Activated naive CD4-positive, alpha-beta T cell treated with anti-CD3 and anti-CD28 coated beads, Interleukin-2, amount 50 U/mL, for 24 hours (primary cell): ENCODE results near the gene PTK7.
"Not testable (repeated sequence)": the region's sequence is repeated elsewhere in the genome, so short reads cannot be mapped to it uniquely, and the experiment has no call there.

ENCODE experiments used
- H3K27ac Mint-ChIP-seq: one replicate; pipeline ENCODE4 v1.8.0; 2021; ENCODE audit warnings: mild to moderate bottlenecking, mixed read lengths
- H3K27me3 Mint-ChIP-seq: one replicate; pipeline ENCODE4 v1.8.0; 2021; ENCODE audit warnings: mixed read lengths
- H3K36me3 Mint-ChIP-seq: one replicate; pipeline ENCODE4 v1.8.0; 2021; ENCODE audit warnings: mixed read lengths
- H3K4me1 Mint-ChIP-seq: one replicate; pipeline ENCODE4 v1.8.0; 2021; ENCODE audit warnings: mixed read lengths
- H3K4me3 Mint-ChIP-seq: one replicate; pipeline ENCODE4 v1.8.0; 2021; ENCODE audit warnings: mild to moderate bottlenecking, mixed read lengths
- H3K9me3 Mint-ChIP-seq: one replicate; pipeline ENCODE4 v1.8.0; 2021; ENCODE audit warnings: mixed read lengths

PTK7 gene

DNA sequence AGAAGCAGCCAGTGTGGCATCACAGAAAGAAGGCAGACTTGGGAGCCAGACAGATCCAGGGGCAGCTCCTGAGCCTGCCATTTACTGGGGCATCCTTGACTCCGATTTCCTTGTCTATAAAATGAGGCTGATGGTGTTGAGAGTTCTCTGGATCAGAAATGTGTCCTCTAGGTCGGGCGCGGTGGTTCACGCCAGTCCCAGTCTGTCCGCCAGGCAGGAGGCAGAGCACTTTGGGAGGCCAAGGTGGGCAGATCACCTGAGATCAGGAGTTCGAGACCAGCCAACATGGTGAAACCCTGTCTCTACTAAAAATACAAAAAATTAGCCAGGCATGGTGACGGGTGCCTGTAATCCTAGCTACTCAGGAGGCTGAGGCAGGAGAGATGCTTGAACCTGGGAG, 41.4 kb downstream of the PTK7 start:
- not testable (repeated sequence) for H3K27me3 Mint-ChIP-seq

GRCh38 chr6:43119482-43119881, 43.4 kb downstream of the PTK7 start:
- Mint-ChIP-seq H3K27ac (no peak overlapping the region), H3K27me3 (no peaks in the 10 kb centered on the region), H3K4me3 (no peak overlapping the region), H3K36me3 (no peaks in the 10 kb centered on the region), H3K9me3 (no peaks in the 10 kb centered on the region), H3K4me1 (no peaks in the 10 kb centered on the region)

More for the DNA sequence above, 41.4 kb downstream of the PTK7 start:
- H3K4me1 Mint-ChIP-seq, H3K4me3 Mint-ChIP-seq, H3K9me3 Mint-ChIP-seq, H3K36me3 Mint-ChIP-seq, H3K27ac Mint-ChIP-seq: not testable (repeated sequence)

DNA sequence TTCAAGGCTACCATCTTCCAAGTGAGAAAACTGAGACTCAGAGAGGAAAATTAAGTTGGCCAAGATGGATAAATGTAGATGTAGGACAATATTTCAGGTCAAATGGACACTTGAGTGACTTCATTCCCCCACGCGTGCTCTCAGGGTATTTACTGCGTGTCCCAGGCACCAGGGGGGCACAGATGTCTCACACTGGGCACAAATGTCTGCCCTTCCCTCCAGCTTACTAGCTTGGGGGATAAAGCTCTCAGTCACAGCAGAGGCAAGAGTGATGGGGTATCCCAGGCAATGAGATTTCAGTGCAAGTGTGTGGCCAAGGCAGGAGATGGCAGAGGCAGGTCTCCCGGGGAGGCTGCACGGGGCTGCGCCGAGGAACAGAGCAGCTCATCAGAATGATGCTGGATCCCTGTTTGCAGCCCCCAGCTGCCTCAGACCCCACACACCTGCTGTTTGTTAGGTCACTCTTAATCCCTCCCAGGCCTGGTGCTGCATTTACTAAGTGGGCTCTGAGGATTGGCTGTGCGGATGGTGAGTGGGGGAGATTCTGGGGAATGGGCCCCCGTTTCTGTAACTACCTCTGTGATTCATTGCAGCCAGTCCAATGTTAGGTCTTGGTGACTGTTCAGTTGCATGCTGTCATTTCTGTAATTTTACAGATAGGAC, 44.1 kb downstream of the PTK7 start:
- H3K4me1 Mint-ChIP-seq: no peaks in the 10 kb centered on the region
- no peak overlapping the region for H3K27ac Mint-ChIP-seq
- H3K36me3 Mint-ChIP-seq: no peaks in the 10 kb centered on the region
- H3K27me3 Mint-ChIP-seq: no peaks in the 10 kb centered on the region
- H3K4me3 Mint-ChIP-seq: no peak overlapping the region
- no peaks in the 10 kb centered on the region for H3K9me3 Mint-ChIP-seq

GRCh38 chr6:43120944-43121913, 45.1 kb downstream of the PTK7 start:
- H3K27me3 Mint-ChIP-seq: no peaks in the 10 kb centered on the region
- no peak overlapping the region for H3K27ac Mint-ChIP-seq
- H3K4me1 Mint-ChIP-seq: no peaks in the 10 kb centered on the region
- H3K36me3 Mint-ChIP-seq: no peaks in the 10 kb centered on the region
- no peaks in the 10 kb centered on the region for H3K9me3 Mint-ChIP-seq
- no peak overlapping the region for H3K4me3 Mint-ChIP-seq

DNA sequence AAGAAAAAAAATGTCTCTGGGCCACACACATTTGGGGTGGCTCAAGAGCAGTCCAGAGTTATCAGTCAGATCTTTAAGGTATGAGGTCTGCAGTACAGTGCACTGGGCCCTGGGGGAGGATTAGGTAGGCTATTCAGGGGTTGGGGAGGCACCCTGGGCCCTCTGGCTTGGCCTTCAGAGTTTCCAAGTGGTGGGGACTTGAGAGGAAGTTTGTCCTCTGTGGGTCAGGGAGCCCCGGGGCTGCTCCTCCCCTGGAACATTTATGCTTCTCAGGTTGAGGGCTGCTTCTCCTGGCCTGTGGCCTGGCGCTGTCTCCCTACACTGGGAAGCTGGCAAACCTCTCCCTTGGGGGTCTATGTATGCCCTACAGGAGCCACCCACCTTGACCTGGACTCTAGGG, 46.0 kb downstream of the PTK7 start:
- Mint-ChIP-seq H3K36me3 (no peaks in the 10 kb centered on the region), H3K4me1 (no peaks in the 10 kb centered on the region), H3K27ac (no peak overlapping the region), H3K4me3 (no peak overlapping the region), H3K9me3 (no peaks in the 10 kb centered on the region), H3K27me3 (no peaks in the 10 kb centered on the region)

- Mint-ChIP-seq H3K4me3 (no peak overlapping the region), H3K36me3 (no peaks in the 10 kb centered on the region), H3K27ac (no peak overlapping the region), H3K9me3 (no peaks in the 10 kb centered on the region), H3K4me1 (no peaks in the 10 kb centered on the region), H3K27me3 (no peaks in the 10 kb centered on the region)
Observed at GRCh38 chr6:43123461-43124314, 47.6 kb downstream of the PTK7 start.

DNA sequence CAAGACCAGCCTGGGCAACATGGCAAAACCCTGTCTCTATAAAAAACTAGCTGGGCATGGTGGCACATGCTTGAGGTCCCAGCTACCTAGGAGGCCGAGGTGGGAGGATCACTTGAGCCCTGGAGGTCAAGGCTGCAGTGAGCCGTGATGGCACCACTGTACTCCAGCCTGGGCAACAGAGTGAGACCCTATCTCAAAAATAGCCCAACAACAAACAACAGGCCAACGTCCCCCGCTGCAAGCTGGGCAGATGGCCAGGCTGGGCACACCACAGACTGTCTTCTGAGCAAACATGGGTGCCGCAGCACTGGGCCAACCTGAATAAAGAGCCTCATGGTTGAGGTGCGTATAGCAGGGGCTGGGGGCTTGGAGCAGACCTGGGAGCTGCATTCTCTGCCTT, 48.4 kb downstream of the PTK7 start:
- no peaks in the 10 kb centered on the region for H3K27me3 Mint-ChIP-seq
- H3K9me3 Mint-ChIP-seq: no peaks in the 10 kb centered on the region
- no peak overlapping the region for H3K27ac Mint-ChIP-seq
- no peak overlapping the region for H3K4me3 Mint-ChIP-seq
- H3K4me1 Mint-ChIP-seq: no peaks in the 10 kb centered on the region
- no peaks in the 10 kb centered on the region for H3K36me3 Mint-ChIP-seq

- Mint-ChIP-seq H3K27ac (no peak overlapping the region), H3K9me3 (no peaks in the 10 kb centered on the region), H3K4me3 (no peak overlapping the region), H3K27me3 (no peaks in the 10 kb centered on the region), H3K4me1 (no peaks in the 10 kb centered on the region), H3K36me3 (no peaks in the 10 kb centered on the region)
Observed at GRCh38 chr6:43125119-43125518, 49.0 kb downstream of the PTK7 start.

DNA sequence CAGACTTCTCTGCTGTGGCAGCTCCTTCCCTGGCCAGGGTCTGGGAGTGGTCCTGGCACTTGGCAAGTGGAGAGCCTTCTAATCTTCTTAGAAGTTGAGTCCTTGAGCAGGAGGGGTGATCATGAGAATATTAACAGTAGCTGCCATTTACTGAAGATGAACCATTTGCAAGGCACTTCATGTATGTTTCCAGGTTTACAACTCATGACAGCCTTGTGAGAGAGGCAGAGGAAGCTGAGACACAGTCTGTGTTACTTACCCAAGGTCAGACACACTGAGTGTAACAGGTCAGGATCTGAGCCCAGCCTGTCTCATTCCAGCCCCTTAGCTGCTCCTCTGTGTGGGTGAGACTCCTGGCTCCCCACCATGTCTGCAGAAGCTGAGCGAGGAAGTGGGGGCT, 49.4 kb downstream of the PTK7 start:
- H3K4me1 Mint-ChIP-seq: no peaks in the 10 kb centered on the region
- H3K36me3 Mint-ChIP-seq: no peaks in the 10 kb centered on the region
- no peaks in the 10 kb centered on the region for H3K27me3 Mint-ChIP-seq
- H3K27ac Mint-ChIP-seq: no peak overlapping the region
- H3K4me3 Mint-ChIP-seq: no peak overlapping the region
- no peaks in the 10 kb centered on the region for H3K9me3 Mint-ChIP-seq

GRCh38 chr6:43127180-43127579, 51.1 kb downstream of the PTK7 start:
- Mint-ChIP-seq H3K4me1 (no peaks in the 10 kb centered on the region), H3K27me3 (no peaks in the 10 kb centered on the region), H3K36me3 (no peaks in the 10 kb centered on the region), H3K27ac (no peak overlapping the region), H3K9me3 (no peaks in the 10 kb centered on the region), H3K4me3 (no peak overlapping the region)

DNA sequence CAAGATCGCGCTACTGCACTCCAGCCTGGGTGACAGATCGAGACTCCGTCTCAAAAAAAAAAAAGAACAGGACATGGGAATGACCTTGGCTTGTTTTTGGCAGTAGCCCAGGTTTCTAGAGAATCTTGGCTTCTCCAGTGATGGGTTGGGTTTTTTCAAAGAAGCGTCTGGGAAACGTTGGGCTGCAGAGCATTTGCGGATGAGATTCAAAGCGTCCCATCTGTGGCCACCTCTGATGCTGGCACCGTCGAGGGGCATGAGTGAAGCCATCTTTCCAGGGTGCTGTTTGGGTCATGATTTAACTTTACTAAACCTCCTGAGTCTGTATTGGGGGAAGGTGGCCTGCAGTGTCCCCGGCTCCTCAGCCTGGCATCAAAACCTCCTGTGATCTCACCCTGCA, 51.8 kb downstream of the PTK7 start:
- no peaks in the 10 kb centered on the region for H3K27me3 Mint-ChIP-seq
- no peaks in the 10 kb centered on the region for H3K9me3 Mint-ChIP-seq
- H3K27ac Mint-ChIP-seq: no peak overlapping the region
- H3K4me1 Mint-ChIP-seq: no peaks in the 10 kb centered on the region
- no peak overlapping the region for H3K4me3 Mint-ChIP-seq
- H3K36me3 Mint-ChIP-seq: no peaks in the 10 kb centered on the region

DNA sequence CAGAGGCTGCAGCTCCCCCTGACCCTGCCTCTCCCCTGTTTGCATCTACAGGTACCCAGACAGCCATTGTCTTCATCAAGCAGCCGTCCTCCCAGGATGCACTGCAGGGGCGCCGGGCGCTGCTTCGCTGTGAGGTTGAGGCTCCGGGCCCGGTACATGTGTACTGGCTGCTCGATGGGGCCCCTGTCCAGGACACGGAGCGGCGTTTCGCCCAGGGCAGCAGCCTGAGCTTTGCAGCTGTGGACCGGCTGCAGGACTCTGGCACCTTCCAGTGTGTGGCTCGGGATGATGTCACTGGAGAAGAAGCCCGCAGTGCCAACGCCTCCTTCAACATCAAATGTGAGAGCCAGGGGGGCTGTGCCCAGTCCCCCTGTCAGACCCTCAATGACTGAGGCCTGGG, 52.8 kb downstream of the PTK7 start:
- Mint-ChIP-seq H3K36me3 (no peaks in the 10 kb centered on the region), H3K4me3 (no peak overlapping the region), H3K27me3 (no peaks in the 10 kb centered on the region), H3K4me1 (no peaks in the 10 kb centered on the region), H3K9me3 (no peaks in the 10 kb centered on the region), H3K27ac (no peak overlapping the region)

GRCh38 chr6:43129434-43130194, 53.5 kb downstream of the PTK7 start:
- no peaks in the 10 kb centered on the region for H3K27me3 Mint-ChIP-seq

GRCh38 chr6:43130429-43130828, 54.3 kb downstream of the PTK7 start:
- Mint-ChIP-seq H3K4me3 (no peak overlapping the region), H3K27ac (no peak overlapping the region), H3K4me1 (no peaks in the 10 kb centered on the region), H3K9me3 (no peaks in the 10 kb centered on the region), H3K36me3 (no peaks in the 10 kb centered on the region), H3K27me3 (no peaks in the 10 kb centered on the region)

More at GRCh38 chr6:43129434-43130194, 53.5 kb downstream of the PTK7 start:
- Mint-ChIP-seq H3K4me3 (no peak overlapping the region), H3K36me3 (no peaks in the 10 kb centered on the region), H3K4me1 (no peaks in the 10 kb centered on the region), H3K27ac (no peak overlapping the region), H3K9me3 (no peaks in the 10 kb centered on the region)

GRCh38 chr6:43131379-43131778, 55.3 kb downstream of the PTK7 start:
- not testable (repeated sequence) for H3K27me3 Mint-ChIP-seq, H3K4me3 Mint-ChIP-seq, H3K27ac Mint-ChIP-seq, H3K9me3 Mint-ChIP-seq, H3K4me1 Mint-ChIP-seq, H3K36me3 Mint-ChIP-seq
